G401 (cell line): ENCODE measurements around the gene DRG2. TPM values are rescaled to one million over a fixed set of nuclear protein-coding genes. Genes with fewer than 3 reads are reported as not detected.

Experiments
- total RNA-seq: library from RNA; depleted of rRNA; stranded (reverse); fragments of >200 nt; shearing (Covaris generic); gene quantifications from 2 replicates; pipeline ENCODE4 v1.2.3, GENCODE V29; 2014; rRNA removed

DRG2 gene
- total RNA-seq, 1 experiment from 2014 or later, result 41.0 TPM

Other genes starting within 250 kb of the DRG2 start
- gene TOM1L2, start 115.5 kb upstream of the DRG2 start, total RNA-seq, result 57.1 and 77.1 TPM in 2 replicates
- gene DRC3, start 115.1 kb upstream of the DRG2 start, total RNA-seq, result 0.31 and 1.0 TPM in 2 replicates
- gene ATPAF2, start 48.8 kb upstream of the DRG2 start, total RNA-seq, result 78.5 and 84.5 TPM in 2 replicates
- 6.7 and 10.8 TPM in 2 replicates for gene GID4, start 48.5 kb upstream of the DRG2 start, total RNA-seq
- not detected in 2 replicates for gene MYO15A, start 20.8 kb downstream of the DRG2 start, total RNA-seq
- 85.0 and 116 TPM in 2 replicates for gene ALKBH5, start 95.9 kb downstream of the DRG2 start, total RNA-seq
- 67.1 and 74.6 TPM in 2 replicates for gene LLGL1, start 137.7 kb downstream of the DRG2 start, total RNA-seq
- gene FLII, start 170.8 kb downstream of the DRG2 start, total RNA-seq, result 321 and 446 TPM in 2 replicates
- gene MIEF2, start 172.7 kb downstream of the DRG2 start, total RNA-seq, result 20.5 and 22.0 TPM in 2 replicates
- 29.7 and 31.3 TPM in 2 replicates for gene TOP3A, start 227.0 kb downstream of the DRG2 start, total RNA-seq
- gene SMCR8, start 227.3 kb downstream of the DRG2 start, total RNA-seq, result 12.1 and 17.4 TPM in 2 replicates